B cell (primary cell): ENCODE measurements around the gene ATOSB. TPM values are rescaled to one million over a fixed set of nuclear protein-coding genes. Genes with fewer than 3 reads are reported as not detected.

Source experiments
- ATAC-seq: fragments of 200-7000 bp; cut with Tn5 transposase; one replicate; pipeline ENCODE4 v1.10.0; 2021; ENCODE audit warnings: low read depth, mild to moderate bottlenecking, moderate number of reproducible peaks, moderate library complexity
- CTCF ChIA-PET: fragments of 350-600 bp; sonication (Branson Sonifier 250); formaldehyde crosslinking; loops from one replicate; lab custom pipeline; 2021; ENCODE audit warnings: antibody characterized with exemption, inconsistent platforms; lab: Charles Lee
- POLR2A ChIA-PET: fragments of 350-600 bp; sonication (Branson Sonifier 250); formaldehyde crosslinking; loops from one replicate; lab custom pipeline; 2021; ENCODE audit warnings: antibody characterized with exemption; lab: Charles Lee
- DNase-seq: peaks from one replicate; pipeline ENCODE4 v3.0.0; 2013
- H2AFZ ChIP-seq: 2 replicates; pipeline ENCODE4 v1.6.1; 2012; ENCODE audit warnings: mild to moderate bottlenecking, low read depth, low read length; ENCODE audit not compliant: insufficient read depth, poor library complexity, severe bottlenecking
- H3K27ac ChIP-seq, 2 donors: 1 replicate in 1 of 2; 2 replicates in 1 of 2; pipeline ENCODE4 v1.5.1; 2012 to 2013; ENCODE audit warnings: low read length in 2 of 2, mild to moderate bottlenecking in 2 of 2, moderate library complexity in 1 of 2
- H3K27me3 ChIP-seq, 4 experiments: fragments of 200-600 bp in 1 of 4; sonication (generic) in 1 of 4; replicated peaks in 1 of 4; 1 replicate in 2 of 4; 2 replicates in 2 of 4; pipeline versions ENCODE4 v1.6.1 to v1.7.0; 2013 to 2016; ENCODE audit warnings: low read length in 3 of 4, mild to moderate bottlenecking in 2 of 4, mixed read lengths in 1 of 4, moderate library complexity in 1 of 4; ENCODE audit not compliant: insufficient read depth in 4 of 4, control insufficient read depth in 3 of 4; ENCODE audit errors: control extremely low read depth in 1 of 4
- H3K36me3 ChIP-seq, 2 experiments: replicated peaks in 1 of 2; 1 replicate in 1 of 2; 2 replicates in 1 of 2; pipeline versions ENCODE4 v1.6.1 to v1.7.1; 2013; ENCODE audit warnings: low read length in 1 of 2; ENCODE audit not compliant: insufficient read depth in 2 of 2, control insufficient read depth in 1 of 2; ENCODE audit errors: control extremely low read depth in 1 of 2, extremely low read depth in 1 of 2
- H3K4me1 ChIP-seq, 2 donors: fragments of 200-600 bp in 1 of 2; sonication (generic) in 1 of 2; 1 replicate in 1 of 2; 2 replicates in 1 of 2; pipeline versions ENCODE4 v1.5.1 to v1.6.1; 2013 to 2017; ENCODE audit warnings: low read length in 2 of 2; ENCODE audit not compliant: control insufficient read depth in 2 of 2, insufficient read depth in 2 of 2
- H3K4me2 ChIP-seq: replicated peaks from 2 replicates; pipeline ENCODE3; 2012; ENCODE audit warnings: mild to moderate bottlenecking, low read depth, low read length; ENCODE audit not compliant: poor library complexity, severe bottlenecking
- H3K4me3 ChIP-seq, 5 experiments: fragments of 200-600 bp in 1 of 5; sonication (generic) in 1 of 5; 1 replicate in 3 of 5; 2 replicates in 2 of 5; pipeline versions ENCODE4 v1.5.1 to v1.7.0; 2011 to 2016; ENCODE audit warnings: low read length in 4 of 5, mild to moderate bottlenecking in 4 of 5, low read depth in 2 of 5, control low read depth in 1 of 5, moderate library complexity in 1 of 5; ENCODE audit not compliant: insufficient read depth in 1 of 5; ENCODE audit errors: control extremely low read depth in 1 of 5, extremely low read depth in 1 of 5
- H3K79me2 ChIP-seq: fragments of 200-600 bp; sonication (generic); one replicate; pipeline ENCODE4 v1.6.0; 2016; ENCODE audit warnings: low read length; ENCODE audit not compliant: control insufficient read depth, insufficient read depth
- H3K9ac ChIP-seq: fragments of 200-600 bp; sonication (generic); 2 replicates; pipeline ENCODE4 v1.6.1; 2017; ENCODE audit warnings: mild to moderate bottlenecking, low read length, moderate library complexity
- H3K9me3 ChIP-seq, 3 donors: one replicate each; pipeline versions ENCODE4 v1.6.1 to v1.7.1; 2013; ENCODE audit warnings: low read length in 2 of 3; ENCODE audit not compliant: control insufficient read depth in 2 of 3, insufficient read depth in 1 of 3; ENCODE audit errors: control extremely low read depth in 1 of 3
- H4K20me1 ChIP-seq: 2 replicates; pipeline ENCODE4 v1.6.0; 2012; ENCODE audit warnings: mild to moderate bottlenecking, low read length; ENCODE audit not compliant: insufficient read depth, control insufficient read depth, poor library complexity, severe bottlenecking
- H3K27ac Mint-ChIP-seq: one replicate; pipeline ENCODE4 v1.8.0; 2021; ENCODE audit warnings: mixed read lengths
- H3K27me3 Mint-ChIP-seq: one replicate; pipeline ENCODE4 v1.8.0; 2021; ENCODE audit warnings: mixed read lengths
- H3K4me1 Mint-ChIP-seq: one replicate; pipeline ENCODE4 v1.8.0; 2021; ENCODE audit warnings: mixed read lengths
- H3K4me3 Mint-ChIP-seq: one replicate; pipeline ENCODE4 v1.8.0; 2021; ENCODE audit warnings: mixed read lengths
- H3K9me3 Mint-ChIP-seq: one replicate; pipeline ENCODE4 v1.8.0; 2022; ENCODE audit warnings: mixed read lengths; ENCODE audit not compliant: insufficient read depth
- EZH2 ChIP-seq: IDR thresholded peaks from 2 replicates; pipeline ENCODE4 v1.6.1; 2012; ENCODE audit warnings: borderline replicate concordance, low read depth, mild to moderate bottlenecking, moderate library complexity, low read length; ENCODE audit not compliant: insufficient read depth, poor library complexity, severe bottlenecking
- WGBS: methylation state at CpG from one replicate; pipeline ENCODE4 v1.1.5; 2013; ENCODE audit warnings: missing lambda C conversion rate; ENCODE audit not compliant: insufficient coverage; 5-methylcytosine and 5-hydroxymethylcytosine counted together
- intact Hi-C: fragments of 100-400 bp; cut with micrococcal nuclease; formaldehyde crosslinking; loops from one replicate; pipeline ENCODE4 v1.10.0; 2022
- polyA plus RNA-seq: library from polyadenylated mRNA; depleted of rRNA; stranded (reverse); fragments of >200 nt; gene quantifications from 2 replicates; pipeline ENCODE4 v1.2.3, GENCODE V29; 2012
- total RNA-seq, 2 donors: library from RNA; stranded (reverse); fragments of 120-200 nt in 1 of 2; gene quantifications; 1 replicate in 1 of 2; 2 replicates in 1 of 2; pipeline versions ENCODE4 v1.2.3 to v1.2.4, GENCODE V29; 2013 to 2022
- TF ChIP-seq, protein P1 (sequence below): fragments of 200-600 bp; IDR thresholded peaks from one replicate; pipeline ENCODE4 v1.8.0; 2022; ENCODE audit warnings: antibody characterized with exemption, mild to moderate bottlenecking

The ATOSB gene
- total and polyA plus RNA-seq, 2 donors (not counting 1 experiment from before 2014, with no cell fraction given) = 6.5 to 9.4 TPM

DNA sequence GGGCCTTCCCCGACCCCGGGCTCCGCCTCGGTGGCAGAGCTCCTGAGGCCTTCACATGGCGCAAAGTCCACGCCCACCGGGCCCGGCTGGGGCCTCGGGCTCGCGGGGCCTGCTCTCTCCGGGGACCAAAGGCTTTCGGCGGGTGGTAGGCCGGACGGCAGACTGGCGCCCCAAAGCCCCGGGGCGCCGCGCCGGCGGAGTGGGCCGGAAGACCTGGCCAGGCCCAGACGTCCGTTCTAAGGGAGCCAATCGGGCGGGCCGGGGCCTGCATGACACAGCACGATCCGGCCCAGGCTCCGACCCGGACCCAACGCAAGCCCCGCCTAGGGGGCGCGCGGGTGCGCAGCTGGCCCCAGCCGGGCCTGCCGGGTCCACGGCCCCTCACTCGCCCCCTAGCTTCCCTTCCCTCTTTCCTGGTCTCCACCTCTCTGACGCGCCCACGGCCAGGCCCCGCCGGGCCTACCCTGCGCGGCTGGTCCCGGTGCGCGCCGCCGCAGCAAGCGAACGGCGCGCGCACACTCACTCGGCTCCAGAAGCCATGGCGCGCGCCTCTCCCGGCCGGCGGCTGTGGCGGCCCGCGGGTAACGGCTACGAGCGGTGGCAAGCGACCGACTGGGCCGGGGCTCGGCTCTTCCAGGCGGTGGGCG lies 43.7 kb downstream of the ATOSB start:
- POLR2A ChIA-PET = interaction anchor here (0.5 to 2.3 kb wide), 14 partner anchors 8 to 944 kb away, joined by 3 to 14 read pairs (median 3); partner anchors contain the start of genes ATOSB, DNAJB5, FANCG and PIGO
- H3K4me3 Mint-ChIP-seq = peak overlapping the region; percentile 89
- CTCF ChIA-PET = interaction anchor here (0.8 to 4.1 kb wide), 11 partner anchors 8 to 87 kb away, joined by 3 to 20 read pairs (median 5); partner anchors contain the start of genes FANCG, PIGO and STOML2
- peak; percentile 89 for DNase-seq
- Histone ChIP-seq H3K9me3 (no peaks in the 10 kb centered on the region), H3K79me2 (peaks cover 73% of the 10 kb centered on the region), H2AFZ (peak overlapping the region; percentile 78), H3K4me1 (peaks cover 40 to 45% of the 10 kb centered on the region in 2 donors), H3K27me3 (no peaks in the 10 kb centered on the region), H3K4me3 (peak overlapping the region; percentile 73 to 96 (median 86)), H3K36me3 (peaks cover 1 to 43% of the 10 kb centered on the region in 2 experiments), H3K27ac (peak overlapping the region; percentile 84 to 97), H3K4me2 (peak overlapping the region; percentile 87), H3K9ac (peak overlapping the region; percentile 96), H4K20me1 (peaks cover 55% of the 10 kb centered on the region)
- TF ChIP-seq, protein P1, sequence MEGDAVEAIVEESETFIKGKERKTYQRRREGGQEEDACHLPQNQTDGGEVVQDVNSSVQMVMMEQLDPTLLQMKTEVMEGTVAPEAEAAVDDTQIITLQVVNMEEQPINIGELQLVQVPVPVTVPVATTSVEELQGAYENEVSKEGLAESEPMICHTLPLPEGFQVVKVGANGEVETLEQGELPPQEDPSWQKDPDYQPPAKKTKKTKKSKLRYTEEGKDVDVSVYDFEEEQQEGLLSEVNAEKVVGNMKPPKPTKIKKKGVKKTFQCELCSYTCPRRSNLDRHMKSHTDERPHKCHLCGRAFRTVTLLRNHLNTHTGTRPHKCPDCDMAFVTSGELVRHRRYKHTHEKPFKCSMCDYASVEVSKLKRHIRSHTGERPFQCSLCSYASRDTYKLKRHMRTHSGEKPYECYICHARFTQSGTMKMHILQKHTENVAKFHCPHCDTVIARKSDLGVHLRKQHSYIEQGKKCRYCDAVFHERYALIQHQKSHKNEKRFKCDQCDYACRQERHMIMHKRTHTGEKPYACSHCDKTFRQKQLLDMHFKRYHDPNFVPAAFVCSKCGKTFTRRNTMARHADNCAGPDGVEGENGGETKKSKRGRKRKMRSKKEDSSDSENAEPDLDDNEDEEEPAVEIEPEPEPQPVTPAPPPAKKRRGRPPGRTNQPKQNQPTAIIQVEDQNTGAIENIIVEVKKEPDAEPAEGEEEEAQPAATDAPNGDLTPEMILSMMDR = peak; percentile 52
- TF ChIP-seq EZH2 = no peak
- H3K27me3 Mint-ChIP-seq = no peaks in the 10 kb centered on the region
- peak; percentile 64 for ATAC-seq
- peaks cover 49% of the 10 kb centered on the region for H3K4me1 Mint-ChIP-seq
- no peaks in the 10 kb centered on the region for H3K9me3 Mint-ChIP-seq
- peak overlapping the region; percentile 90 for H3K27ac Mint-ChIP-seq
- under 1% methylated on average over 79 of the region's 79 CpGs for WGBS
- intact Hi-C loops = loop anchor here (1.0 to 10.0 kb wide), 8 partner anchors 8 to 663 kb away; partner anchors contain the start of genes CREB3, DNAJB5, PIGO and TLN1
